Adrenal gland (tissue), 5 donors: Measurements from ENCODE around the gene CEPT1.

ENCODE experiments used
- POLR2A ChIP-seq, 2 donors: fragments of 450-650 bp; IDR thresholded peaks; one replicate each; pipeline ENCODE4 v1.6.1; 2017; ENCODE audit warnings: antibody characterized with exemption in 2 of 2, mild to moderate bottlenecking in 2 of 2, moderate library complexity in 1 of 2
- TF ChIP-seq, protein P1 (sequence below), 6 experiments: fragments of 450-650 bp in 4 of 6; fragments of 200-600 bp in 2 of 6; sonication (generic) in 1 of 6; IDR thresholded peaks; 1 replicate in 5 of 6; 2 replicates in 1 of 6; pipeline versions ENCODE4 v1.5.1 to v1.8.0; 2016 to 2021; ENCODE audit warnings: antibody characterized with exemption in 6 of 6, mild to moderate bottlenecking in 2 of 6, moderate library complexity in 1 of 6
- donor health status: DM: no; HTN: no; CAD: no.

DNA sequence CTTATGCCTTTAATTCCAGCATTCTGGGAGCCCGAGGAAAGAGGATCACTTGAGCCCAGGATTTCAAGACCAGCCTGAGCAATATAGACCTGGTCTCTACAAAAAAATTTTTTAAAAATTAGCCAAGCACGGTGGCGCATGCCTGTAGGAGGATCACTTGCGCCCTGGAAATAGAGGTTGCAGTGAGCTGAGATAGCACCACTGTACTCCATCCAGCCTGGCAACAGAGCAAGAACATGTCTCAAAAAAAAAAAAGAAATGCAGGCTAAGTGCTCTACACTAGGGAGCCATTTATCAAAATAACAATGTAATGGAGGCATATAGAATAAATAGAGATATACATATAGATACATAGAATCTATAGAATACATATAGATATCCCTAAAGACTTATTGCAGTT is 23.3 kb downstream of the CEPT1 start:
- TF ChIP-seq POLR2A (IDR thresholded peaks at IDR 0.05): no peak
- TF ChIP-seq, protein P1, sequence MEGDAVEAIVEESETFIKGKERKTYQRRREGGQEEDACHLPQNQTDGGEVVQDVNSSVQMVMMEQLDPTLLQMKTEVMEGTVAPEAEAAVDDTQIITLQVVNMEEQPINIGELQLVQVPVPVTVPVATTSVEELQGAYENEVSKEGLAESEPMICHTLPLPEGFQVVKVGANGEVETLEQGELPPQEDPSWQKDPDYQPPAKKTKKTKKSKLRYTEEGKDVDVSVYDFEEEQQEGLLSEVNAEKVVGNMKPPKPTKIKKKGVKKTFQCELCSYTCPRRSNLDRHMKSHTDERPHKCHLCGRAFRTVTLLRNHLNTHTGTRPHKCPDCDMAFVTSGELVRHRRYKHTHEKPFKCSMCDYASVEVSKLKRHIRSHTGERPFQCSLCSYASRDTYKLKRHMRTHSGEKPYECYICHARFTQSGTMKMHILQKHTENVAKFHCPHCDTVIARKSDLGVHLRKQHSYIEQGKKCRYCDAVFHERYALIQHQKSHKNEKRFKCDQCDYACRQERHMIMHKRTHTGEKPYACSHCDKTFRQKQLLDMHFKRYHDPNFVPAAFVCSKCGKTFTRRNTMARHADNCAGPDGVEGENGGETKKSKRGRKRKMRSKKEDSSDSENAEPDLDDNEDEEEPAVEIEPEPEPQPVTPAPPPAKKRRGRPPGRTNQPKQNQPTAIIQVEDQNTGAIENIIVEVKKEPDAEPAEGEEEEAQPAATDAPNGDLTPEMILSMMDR (IDR thresholded peaks at IDR 0.05): no peak
